Measurements from ENCODE around the gene SND1.

Gene SND1

DNA sequence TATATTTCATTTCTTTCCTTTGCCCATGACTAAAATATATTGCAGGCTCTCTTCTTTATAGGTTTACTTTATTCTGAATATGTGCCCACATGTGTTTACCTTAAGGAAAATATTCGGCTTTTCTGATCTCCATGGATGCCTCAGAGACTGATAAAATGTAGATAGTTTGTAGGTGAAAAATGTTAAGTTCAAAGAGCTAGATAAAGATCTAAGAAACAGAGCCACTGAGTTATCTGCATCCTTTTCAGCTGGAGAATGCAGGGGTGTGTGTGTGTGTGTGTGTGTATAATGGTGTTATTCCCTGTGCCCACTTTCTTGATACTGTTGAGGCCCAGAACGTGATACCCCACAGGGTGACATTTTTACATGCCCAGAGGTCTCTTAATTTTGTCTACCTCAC, 228.5 kb downstream of the SND1 start:
- peaks cover 3% of the 10 kb centered on the region for H3K4me1 ChIP-seq (ENCODE audit: control insufficient read depth, insufficient read depth, low read length, poor library complexity, severe bottlenecking)
- no peak for DNase-seq
- H3K27ac ChIP-seq (ENCODE audit: insufficient read depth, low read length, poor library complexity, severe bottlenecking), result no peak overlapping the region
- no peak overlapping the region for H3K4me3 ChIP-seq (ENCODE audit: insufficient read depth, low read depth, low read length, poor library complexity, severe bottlenecking)
- no peaks in the 10 kb centered on the region for H3K9me3 ChIP-seq (ENCODE audit: control insufficient read depth, low read length)
- H3K36me3 ChIP-seq (ENCODE audit: control insufficient read depth, insufficient read depth, low read length), result no peaks in the 10 kb centered on the region
- H3K27me3 ChIP-seq (replicated peaks; ENCODE audit: control insufficient read depth, insufficient read depth, low read length, poor library complexity, severe bottlenecking), result no peaks in the 10 kb centered on the region

- Histone ChIP-seq H3K27me3 (replicated peaks; ENCODE audit: control insufficient read depth, insufficient read depth, low read length, poor library complexity, severe bottlenecking) (no peaks in the 10 kb centered on the region), H3K4me3 (ENCODE audit: insufficient read depth, low read depth, low read length, poor library complexity, severe bottlenecking) (no peak overlapping the region), H3K36me3 (ENCODE audit: control insufficient read depth, insufficient read depth, low read length) (no peaks in the 10 kb centered on the region), H3K4me1 (ENCODE audit: control insufficient read depth, insufficient read depth, low read length, poor library complexity, severe bottlenecking) (peaks cover 3% of the 10 kb centered on the region), H3K27ac (ENCODE audit: insufficient read depth, low read length, poor library complexity, severe bottlenecking) (no peak overlapping the region), H3K9me3 (ENCODE audit: control insufficient read depth, low read length) (no peaks in the 10 kb centered on the region)
- DNase-seq, result no peak
Measured at GRCh38 chr7:127881564-127881963, 229.6 kb downstream of the SND1 start.

DNA sequence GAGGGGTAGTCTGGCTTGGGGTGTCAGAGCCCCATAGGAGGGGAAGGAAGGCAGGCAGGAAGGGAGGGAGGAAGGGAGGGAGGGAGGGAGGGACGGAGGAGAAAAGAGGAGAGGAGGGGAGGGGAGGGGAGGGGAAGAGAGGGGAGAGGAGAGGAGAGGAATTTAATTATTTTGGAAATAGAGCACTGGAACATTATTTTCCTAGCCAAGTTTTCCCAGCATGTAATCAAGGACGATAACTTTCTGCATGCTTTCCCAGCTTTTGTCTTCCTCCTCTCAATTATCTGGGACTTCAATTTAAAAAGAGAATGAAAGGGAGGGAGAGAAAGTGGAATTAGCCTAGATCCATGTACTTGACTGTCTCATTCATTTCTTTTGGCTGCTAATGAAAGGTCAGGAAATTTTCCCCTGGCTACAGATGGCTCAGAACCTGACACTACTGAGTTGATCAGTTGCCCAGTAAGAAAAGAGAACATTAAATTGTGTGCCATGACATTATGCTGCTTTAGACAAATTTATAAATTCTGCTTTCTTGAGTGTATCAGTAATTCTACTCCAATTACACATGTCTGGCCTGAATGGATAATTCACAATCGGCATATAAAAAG, 230.4 kb downstream of the SND1 start:
- Histone ChIP-seq H3K36me3 (ENCODE audit: control insufficient read depth, insufficient read depth, low read length) (no peaks in the 10 kb centered on the region), H3K27ac (ENCODE audit: insufficient read depth, low read length, poor library complexity, severe bottlenecking) (no peak overlapping the region), H3K9me3 (ENCODE audit: control insufficient read depth, low read length) (no peaks in the 10 kb centered on the region), H3K4me1 (ENCODE audit: control insufficient read depth, insufficient read depth, low read length, poor library complexity, severe bottlenecking) (peaks cover 3% of the 10 kb centered on the region), H3K4me3 (ENCODE audit: insufficient read depth, low read depth, low read length, poor library complexity, severe bottlenecking) (no peak overlapping the region), H3K27me3 (replicated peaks; ENCODE audit: control insufficient read depth, insufficient read depth, low read length, poor library complexity, severe bottlenecking) (no peaks in the 10 kb centered on the region)
- DNase-seq, result no peak

DNA sequence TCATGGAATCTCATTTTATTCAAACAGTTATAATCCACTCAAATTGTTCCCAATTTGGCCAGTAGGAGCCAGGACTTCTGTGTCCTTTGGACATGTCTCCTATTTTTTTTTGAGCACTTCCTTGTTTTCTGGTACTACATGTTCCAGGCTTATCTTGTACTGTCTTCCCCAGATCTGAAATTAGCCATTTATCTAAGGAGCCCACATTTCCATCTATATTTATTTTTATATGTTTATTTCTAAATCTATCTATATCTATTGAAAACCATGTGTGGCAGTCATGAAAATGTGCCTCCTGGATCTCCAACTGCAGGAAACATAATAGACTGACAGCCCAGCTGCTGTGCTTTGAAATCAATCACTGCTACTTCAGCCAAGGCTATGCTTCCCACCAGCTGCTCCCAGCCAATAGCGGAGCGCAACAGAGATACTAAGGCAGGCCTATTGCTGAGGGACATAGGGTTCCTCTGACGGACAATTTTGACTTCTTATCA, 232.1 kb downstream of the SND1 start:
- Histone ChIP-seq H3K36me3 (ENCODE audit: control insufficient read depth, insufficient read depth, low read length) (peaks cover 8% of the 10 kb centered on the region), H3K27ac (ENCODE audit: insufficient read depth, low read length, poor library complexity, severe bottlenecking) (no peak overlapping the region), H3K9me3 (ENCODE audit: control insufficient read depth, low read length) (no peaks in the 10 kb centered on the region), H3K27me3 (replicated peaks; ENCODE audit: control insufficient read depth, insufficient read depth, low read length, poor library complexity, severe bottlenecking) (no peaks in the 10 kb centered on the region), H3K4me1 (ENCODE audit: control insufficient read depth, insufficient read depth, low read length, poor library complexity, severe bottlenecking) (peaks cover 3% of the 10 kb centered on the region), H3K4me3 (ENCODE audit: insufficient read depth, low read depth, low read length, poor library complexity, severe bottlenecking) (no peak overlapping the region)
- no peak for DNase-seq

DNA sequence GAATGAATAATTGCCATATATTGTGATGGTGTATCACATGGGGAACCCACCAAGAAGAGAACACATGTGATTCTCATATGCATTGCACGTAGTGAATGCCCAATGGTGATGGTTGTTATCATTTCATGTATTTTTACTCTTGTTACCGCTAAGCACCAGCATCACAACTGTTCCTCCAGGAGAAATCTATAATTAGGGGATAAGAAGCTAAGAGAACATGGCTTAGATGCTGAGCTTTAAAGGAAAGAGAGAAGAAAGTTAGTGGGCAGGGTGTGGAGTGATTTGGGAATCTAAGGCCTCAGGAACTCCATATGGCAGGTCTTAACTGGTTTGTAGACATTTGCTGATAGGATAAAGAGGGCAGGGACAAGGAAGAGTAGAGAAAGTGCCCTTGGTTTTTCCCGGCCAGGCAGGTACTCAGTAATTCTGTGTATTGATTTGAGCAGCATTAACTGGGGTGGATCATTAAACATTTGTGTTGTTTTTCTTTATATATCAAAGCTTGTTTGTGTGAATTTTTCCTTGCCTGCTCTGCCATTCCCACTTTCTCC, 233.3 kb downstream of the SND1 start:
- Histone ChIP-seq H3K9me3 (ENCODE audit: control insufficient read depth, low read length) (no peaks in the 10 kb centered on the region), H3K27ac (ENCODE audit: insufficient read depth, low read length, poor library complexity, severe bottlenecking) (no peak overlapping the region), H3K36me3 (ENCODE audit: control insufficient read depth, insufficient read depth, low read length) (peaks cover 8% of the 10 kb centered on the region), H3K27me3 (replicated peaks; ENCODE audit: control insufficient read depth, insufficient read depth, low read length, poor library complexity, severe bottlenecking) (no peaks in the 10 kb centered on the region), H3K4me1 (ENCODE audit: control insufficient read depth, insufficient read depth, low read length, poor library complexity, severe bottlenecking) (no peaks in the 10 kb centered on the region), H3K4me3 (ENCODE audit: insufficient read depth, low read depth, low read length, poor library complexity, severe bottlenecking) (no peak overlapping the region)
- no peak for DNase-seq

DNA sequence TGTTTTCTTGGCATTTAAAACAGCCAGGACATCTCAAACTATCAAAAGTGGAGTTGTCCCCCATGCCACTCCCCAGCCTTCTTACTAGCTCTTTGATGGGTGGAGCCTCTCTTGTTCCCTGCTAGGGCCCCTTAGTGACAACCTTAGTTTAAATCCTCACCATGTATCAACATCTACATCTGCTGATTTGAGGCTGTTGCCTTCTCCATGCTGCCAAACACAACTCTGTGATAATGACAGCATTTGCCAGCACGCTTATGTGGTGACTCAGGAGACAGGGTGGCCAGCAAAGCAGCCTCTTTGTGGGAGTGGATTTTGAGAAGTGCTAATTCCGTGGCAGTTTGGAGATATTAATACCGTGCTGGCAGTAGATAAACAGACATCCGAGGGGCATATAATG, 233.8 kb downstream of the SND1 start:
- no peak for DNase-seq
- Histone ChIP-seq H3K9me3 (ENCODE audit: control insufficient read depth, low read length) (no peaks in the 10 kb centered on the region), H3K4me3 (ENCODE audit: insufficient read depth, low read depth, low read length, poor library complexity, severe bottlenecking) (no peak overlapping the region), H3K27me3 (replicated peaks; ENCODE audit: control insufficient read depth, insufficient read depth, low read length, poor library complexity, severe bottlenecking) (no peaks in the 10 kb centered on the region), H3K27ac (ENCODE audit: insufficient read depth, low read length, poor library complexity, severe bottlenecking) (no peak overlapping the region), H3K36me3 (ENCODE audit: control insufficient read depth, insufficient read depth, low read length) (peaks cover 8% of the 10 kb centered on the region), H3K4me1 (ENCODE audit: control insufficient read depth, insufficient read depth, low read length, poor library complexity, severe bottlenecking) (no peaks in the 10 kb centered on the region)

- Histone ChIP-seq H3K27me3 (replicated peaks; ENCODE audit: control insufficient read depth, insufficient read depth, low read length, poor library complexity, severe bottlenecking) (no peaks in the 10 kb centered on the region), H3K4me1 (ENCODE audit: control insufficient read depth, insufficient read depth, low read length, poor library complexity, severe bottlenecking) (no peaks in the 10 kb centered on the region), H3K36me3 (ENCODE audit: control insufficient read depth, insufficient read depth, low read length) (peaks cover 9% of the 10 kb centered on the region), H3K9me3 (ENCODE audit: control insufficient read depth, low read length) (no peaks in the 10 kb centered on the region), H3K4me3 (ENCODE audit: insufficient read depth, low read depth, low read length, poor library complexity, severe bottlenecking) (no peak overlapping the region), H3K27ac (ENCODE audit: insufficient read depth, low read length, poor library complexity, severe bottlenecking) (no peak overlapping the region)
- no peak for DNase-seq
Measured at GRCh38 chr7:127886248-127886647, 234.3 kb downstream of the SND1 start.

DNA sequence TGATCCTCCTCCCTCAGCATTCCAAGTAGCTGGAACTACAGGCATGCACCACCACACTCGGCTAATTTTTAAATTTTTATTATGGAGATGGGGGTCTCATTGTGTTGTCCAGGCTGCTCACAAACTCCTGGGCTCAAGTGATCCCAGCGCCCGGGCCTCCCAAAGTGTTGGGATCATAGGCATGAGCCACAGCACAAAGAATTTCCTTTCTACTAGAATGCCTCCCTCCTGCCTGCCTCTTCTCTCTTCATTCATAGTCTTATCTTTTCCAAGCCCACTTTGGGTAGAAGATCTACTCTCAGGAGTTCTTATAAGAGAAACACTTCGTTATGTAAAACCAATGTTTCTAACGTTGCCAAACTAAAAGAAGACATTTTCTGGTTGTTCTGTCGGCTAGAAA, 235.1 kb downstream of the SND1 start:
- no peak overlapping the region for H3K27ac ChIP-seq (ENCODE audit: insufficient read depth, low read length, poor library complexity, severe bottlenecking)
- no peaks in the 10 kb centered on the region for H3K27me3 ChIP-seq (replicated peaks; ENCODE audit: control insufficient read depth, insufficient read depth, low read length, poor library complexity, severe bottlenecking)
- DNase-seq, result no peak
- no peaks in the 10 kb centered on the region for H3K4me1 ChIP-seq (ENCODE audit: control insufficient read depth, insufficient read depth, low read length, poor library complexity, severe bottlenecking)
- peaks cover 12% of the 10 kb centered on the region for H3K36me3 ChIP-seq (ENCODE audit: control insufficient read depth, insufficient read depth, low read length)
- H3K9me3 ChIP-seq (ENCODE audit: control insufficient read depth, low read length), result no peaks in the 10 kb centered on the region
- no peak overlapping the region for H3K4me3 ChIP-seq (ENCODE audit: insufficient read depth, low read depth, low read length, poor library complexity, severe bottlenecking)

GRCh38 chr7:127887631-127888030, 235.6 kb downstream of the SND1 start:
- Histone ChIP-seq H3K36me3 (ENCODE audit: control insufficient read depth, insufficient read depth, low read length) (peaks cover 12% of the 10 kb centered on the region), H3K27me3 (replicated peaks; ENCODE audit: control insufficient read depth, insufficient read depth, low read length, poor library complexity, severe bottlenecking) (no peaks in the 10 kb centered on the region), H3K27ac (ENCODE audit: insufficient read depth, low read length, poor library complexity, severe bottlenecking) (no peak overlapping the region), H3K4me1 (ENCODE audit: control insufficient read depth, insufficient read depth, low read length, poor library complexity, severe bottlenecking) (no peaks in the 10 kb centered on the region), H3K9me3 (ENCODE audit: control insufficient read depth, low read length) (no peaks in the 10 kb centered on the region), H3K4me3 (ENCODE audit: insufficient read depth, low read depth, low read length, poor library complexity, severe bottlenecking) (no peak overlapping the region)
- no peak for DNase-seq

DNA sequence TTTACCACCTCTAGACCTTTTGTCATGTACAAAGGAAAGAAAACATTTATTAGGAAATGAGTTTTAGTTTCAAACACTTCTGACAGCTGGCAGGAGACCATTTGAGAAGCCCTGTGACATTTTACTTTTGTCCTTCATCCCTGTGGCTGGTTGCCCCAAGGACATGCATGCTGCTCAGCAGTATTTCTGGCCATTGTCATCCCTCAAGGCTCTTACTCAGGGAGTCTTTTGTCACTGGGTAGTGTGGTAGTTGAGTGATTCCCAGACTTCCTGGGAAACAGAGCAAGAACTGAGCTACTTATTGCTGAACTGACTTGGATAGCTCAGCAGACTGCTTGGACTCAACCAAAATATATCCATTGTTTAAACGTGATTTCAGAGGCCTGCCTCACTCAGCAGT, 236.4 kb downstream of the SND1 start:
- H3K27me3 ChIP-seq (replicated peaks; ENCODE audit: control insufficient read depth, insufficient read depth, low read length, poor library complexity, severe bottlenecking), result no peaks in the 10 kb centered on the region
- no peaks in the 10 kb centered on the region for H3K9me3 ChIP-seq (ENCODE audit: control insufficient read depth, low read length)
- peaks cover 12% of the 10 kb centered on the region for H3K36me3 ChIP-seq (ENCODE audit: control insufficient read depth, insufficient read depth, low read length)
- no peak for DNase-seq
- no peak overlapping the region for H3K27ac ChIP-seq (ENCODE audit: insufficient read depth, low read length, poor library complexity, severe bottlenecking)
- no peak overlapping the region for H3K4me3 ChIP-seq (ENCODE audit: insufficient read depth, low read depth, low read length, poor library complexity, severe bottlenecking)
- H3K4me1 ChIP-seq (ENCODE audit: control insufficient read depth, insufficient read depth, low read length, poor library complexity, severe bottlenecking), result no peaks in the 10 kb centered on the region
